ENCODE results near the gene VWA3B.

The VWA3B gene

DNA sequence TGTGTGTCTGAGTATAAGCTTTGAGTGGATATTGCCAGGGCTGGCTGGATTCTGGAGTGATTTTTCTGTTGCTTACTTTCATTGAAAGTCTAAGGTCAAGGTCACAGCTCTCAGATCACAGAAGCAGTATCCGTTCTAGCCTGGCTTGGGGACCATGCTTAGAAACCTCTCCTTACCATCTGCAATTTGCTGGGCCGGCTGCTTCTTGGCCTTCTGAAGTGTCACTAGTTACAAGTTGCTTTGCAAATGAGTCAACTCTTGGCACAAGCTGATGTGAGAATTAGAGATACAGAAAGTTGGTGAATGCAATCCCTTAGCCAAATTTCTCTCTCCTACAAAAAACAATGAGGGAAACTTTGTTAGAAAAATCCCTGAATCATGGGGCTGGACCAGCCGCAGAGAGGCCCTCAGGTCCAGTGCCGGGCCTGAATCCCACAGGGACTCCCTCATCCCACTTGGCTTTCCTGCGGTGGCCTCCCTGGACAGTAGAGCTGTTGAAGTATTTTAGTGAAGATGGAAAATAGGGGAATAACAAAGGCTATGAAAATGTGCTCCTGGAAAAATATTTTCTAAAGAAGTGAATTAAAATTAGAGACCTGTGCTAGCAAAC lies 166.6 kb downstream of the VWA3B start:
- TF ChIP-seq CTCF (IDR thresholded peaks at IDR 0.05; ENCODE audit: low read length) (no peak), EZH2 (optimal IDR thresholded peaks at IDR 0.05; ENCODE audit: low read depth, low read length) (no peak), EZH2phosphoT487 (IDR thresholded peaks at IDR 0.05; ENCODE audit: low read length) (no peak)
- Histone ChIP-seq H3K36me3 (replicated peaks; ENCODE audit: insufficient read depth, low read length) (no peaks in the 10 kb centered on the region), H4K20me1 (ENCODE audit: insufficient read depth, low read length) (no peaks in the 10 kb centered on the region), H3K9me3 (replicated peaks; ENCODE audit: insufficient read depth, low read length) (no peaks in the 10 kb centered on the region), H3K9me2 (replicated peaks; ENCODE audit: insufficient read depth, low read length) (no peaks in the 10 kb centered on the region), H3K4me1 (ENCODE audit: low read length) (no peaks in the 10 kb centered on the region), H3F3A (ENCODE audit: insufficient read depth, low read length) (no peaks in the 10 kb centered on the region), H3K79me2 (ENCODE audit: low read length) (no peaks in the 10 kb centered on the region), H3K27ac (ENCODE audit: low read length) (no peak overlapping the region), H3K9ac (ENCODE audit: low read length) (no peak overlapping the region), H3K27me3 (replicated peaks; ENCODE audit: insufficient read depth, low read length) (no peaks in the 10 kb centered on the region), H3K4me3 (ENCODE audit: low read length) (no peak overlapping the region), H2AFZ (ENCODE audit: low read length) (no peak overlapping the region), H3K4me2 (ENCODE audit: low read depth, low read length) (no peak overlapping the region)
- DNase-seq: no peak

- Histone ChIP-seq H4K20me1 (ENCODE audit: insufficient read depth, low read length) (no peaks in the 10 kb centered on the region), H3K9me2 (replicated peaks; ENCODE audit: insufficient read depth, low read length) (no peaks in the 10 kb centered on the region), H3K4me1 (ENCODE audit: low read length) (no peaks in the 10 kb centered on the region), H3K27me3 (replicated peaks; ENCODE audit: insufficient read depth, low read length) (no peaks in the 10 kb centered on the region), H3K79me2 (ENCODE audit: low read length) (no peaks in the 10 kb centered on the region), H3F3A (ENCODE audit: insufficient read depth, low read length) (no peaks in the 10 kb centered on the region), H3K27ac (ENCODE audit: low read length) (no peak overlapping the region), H3K9me3 (replicated peaks; ENCODE audit: insufficient read depth, low read length) (no peaks in the 10 kb centered on the region), H3K4me2 (ENCODE audit: low read depth, low read length) (no peak overlapping the region), H3K9ac (ENCODE audit: low read length) (no peak overlapping the region), H2AFZ (ENCODE audit: low read length) (no peak overlapping the region), H3K36me3 (replicated peaks; ENCODE audit: insufficient read depth, low read length) (no peaks in the 10 kb centered on the region), H3K4me3 (ENCODE audit: low read length) (no peak overlapping the region)
- DNase-seq: no peak
- TF ChIP-seq CTCF (IDR thresholded peaks at IDR 0.05; ENCODE audit: low read length) (no peak), EZH2 (optimal IDR thresholded peaks at IDR 0.05; ENCODE audit: low read depth, low read length) (no peak), EZH2phosphoT487 (IDR thresholded peaks at IDR 0.05; ENCODE audit: low read length) (no peak)
These were observed 167.6 kb downstream of the VWA3B start for GRCh38 chr2:98254504-98255059.

- no peak overlapping the region for H3K9ac ChIP-seq (ENCODE audit: low read length)
- H3F3A ChIP-seq (ENCODE audit: insufficient read depth, low read length): no peaks in the 10 kb centered on the region
- no peaks in the 10 kb centered on the region for H3K4me1 ChIP-seq (ENCODE audit: low read length)
- H4K20me1 ChIP-seq (ENCODE audit: insufficient read depth, low read length): no peaks in the 10 kb centered on the region
- H3K27ac ChIP-seq (ENCODE audit: low read length): no peak overlapping the region
- no peaks in the 10 kb centered on the region for H3K36me3 ChIP-seq (replicated peaks; ENCODE audit: insufficient read depth, low read length)
- no peak for DNase-seq
- no peaks in the 10 kb centered on the region for H3K9me2 ChIP-seq (replicated peaks; ENCODE audit: insufficient read depth, low read length)
- TF ChIP-seq EZH2 (optimal IDR thresholded peaks at IDR 0.05; ENCODE audit: low read depth, low read length) (no peak), CTCF (IDR thresholded peaks at IDR 0.05; ENCODE audit: low read length) (no peak), EZH2phosphoT487 (IDR thresholded peaks at IDR 0.05; ENCODE audit: low read length) (no peak)
- H3K4me3 ChIP-seq (ENCODE audit: low read length): no peak overlapping the region
- H3K79me2 ChIP-seq (ENCODE audit: low read length): no peaks in the 10 kb centered on the region
- no peak overlapping the region for H3K4me2 ChIP-seq (ENCODE audit: low read depth, low read length)
- no peaks in the 10 kb centered on the region for H3K27me3 ChIP-seq (replicated peaks; ENCODE audit: insufficient read depth, low read length)
- H2AFZ ChIP-seq (ENCODE audit: low read length): no peak overlapping the region
- H3K9me3 ChIP-seq (replicated peaks; ENCODE audit: insufficient read depth, low read length): no peaks in the 10 kb centered on the region
These were observed 171.9 kb downstream of the VWA3B start for GRCh38 chr2:98258906-98259305.

Data from MM.1S (cell line).